Cardiac muscle cell (in vitro differentiated cells and primary cell): ENCODE results near the gene FXYD2. TPM values are rescaled to one million over a fixed set of nuclear protein-coding genes. Genes with fewer than 3 reads are reported as not detected.

Source experiments
- DNase-seq, 2 donors: peaks; one replicate each; pipeline versions ENCODE4 v3.0.0 to v3.0.0-alpha.2; 2010 to 2017; ENCODE audit warnings: low read depth in 1 of 2, low spot score in 1 of 2
- H3K27ac ChIP-seq: fragments of 200-600 bp; sonication (generic); 2 replicates; pipeline ENCODE4 v1.5.1; 2016
- H3K27me3 ChIP-seq: fragments of 200-600 bp; sonication (generic); 2 replicates; pipeline ENCODE4 v1.6.0; 2016; ENCODE audit warnings: control low read depth
- H3K36me3 ChIP-seq: fragments of 200-600 bp; sonication (generic); 2 replicates; pipeline ENCODE4 v1.5.1; 2016; ENCODE audit warnings: control low read depth
- H3K4me1 ChIP-seq: fragments of 200-600 bp; sonication (generic); 2 replicates; pipeline ENCODE4 v1.8.1; 2017; ENCODE audit warnings: low read depth, mild to moderate bottlenecking, mixed run types
- H3K4me3 ChIP-seq: fragments of 200-600 bp; sonication (generic); 2 replicates; pipeline ENCODE4 v1.5.1; 2016; ENCODE audit warnings: mild to moderate bottlenecking
- H3K9me3 ChIP-seq: fragments of 200-600 bp; sonication (generic); 2 replicates; pipeline ENCODE4 v1.5.1; 2017; ENCODE audit warnings: low read depth, mild to moderate bottlenecking, control low read depth
- polyA plus RNA-seq: library from polyadenylated mRNA; unstranded; fragments of >200 nt; fragmentation: Nextera tagmentation; extraction: Ambion mirVana; gene quantifications from 2 replicates; pipeline ENCODE4 v1.2.1, GENCODE V29; 2016
- total RNA-seq: library from RNA; depleted of rRNA; stranded (reverse); fragments of >200 nt; gene quantifications from 2 replicates; pipeline ENCODE4 v1.2.3, GENCODE V29; 2016
- TF ChIP-seq, protein P1 (sequence below): IDR thresholded peaks from 2 replicates; pipeline ENCODE4 v1.5.1; 2012; ENCODE audit warnings: low read depth, mild to moderate bottlenecking, low read length

The FXYD2 gene
- total and polyA plus RNA-seq, 2 experiments from 2014 or later = 2.3 to 2.4 TPM

DNA sequence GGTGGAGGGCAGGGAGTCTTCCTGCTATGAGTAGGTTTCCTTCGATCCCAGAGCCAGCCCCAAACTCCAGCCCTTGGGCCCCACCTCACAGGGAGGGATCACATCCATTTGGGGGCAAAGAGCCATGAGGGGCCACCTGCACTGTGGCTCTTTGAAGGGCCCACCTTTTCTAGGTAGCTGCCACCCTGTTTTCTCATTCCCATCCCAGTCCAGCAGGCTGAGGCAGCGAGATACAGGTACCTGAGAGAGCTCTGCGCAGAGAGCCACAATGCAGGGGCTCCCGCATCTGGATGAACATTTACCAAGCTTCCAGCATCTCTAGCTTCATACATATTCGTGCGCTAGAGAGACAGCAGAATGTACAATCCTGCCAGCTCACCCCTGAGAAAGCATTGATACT, 35.6 kb upstream of the FXYD2 start:
- H3K9me3 ChIP-seq = no peaks in the 10 kb centered on the region
- TF ChIP-seq, protein P1, sequence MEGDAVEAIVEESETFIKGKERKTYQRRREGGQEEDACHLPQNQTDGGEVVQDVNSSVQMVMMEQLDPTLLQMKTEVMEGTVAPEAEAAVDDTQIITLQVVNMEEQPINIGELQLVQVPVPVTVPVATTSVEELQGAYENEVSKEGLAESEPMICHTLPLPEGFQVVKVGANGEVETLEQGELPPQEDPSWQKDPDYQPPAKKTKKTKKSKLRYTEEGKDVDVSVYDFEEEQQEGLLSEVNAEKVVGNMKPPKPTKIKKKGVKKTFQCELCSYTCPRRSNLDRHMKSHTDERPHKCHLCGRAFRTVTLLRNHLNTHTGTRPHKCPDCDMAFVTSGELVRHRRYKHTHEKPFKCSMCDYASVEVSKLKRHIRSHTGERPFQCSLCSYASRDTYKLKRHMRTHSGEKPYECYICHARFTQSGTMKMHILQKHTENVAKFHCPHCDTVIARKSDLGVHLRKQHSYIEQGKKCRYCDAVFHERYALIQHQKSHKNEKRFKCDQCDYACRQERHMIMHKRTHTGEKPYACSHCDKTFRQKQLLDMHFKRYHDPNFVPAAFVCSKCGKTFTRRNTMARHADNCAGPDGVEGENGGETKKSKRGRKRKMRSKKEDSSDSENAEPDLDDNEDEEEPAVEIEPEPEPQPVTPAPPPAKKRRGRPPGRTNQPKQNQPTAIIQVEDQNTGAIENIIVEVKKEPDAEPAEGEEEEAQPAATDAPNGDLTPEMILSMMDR = no peak
- H3K4me3 ChIP-seq = no peak overlapping the region
- H3K27ac ChIP-seq = no peak overlapping the region
- DNase-seq = no peak
- no peaks in the 10 kb centered on the region for H3K27me3 ChIP-seq
- no peaks in the 10 kb centered on the region for H3K36me3 ChIP-seq
- H3K4me1 ChIP-seq = peaks cover 19% of the 10 kb centered on the region

GRCh38 chr11:117859488-117860112, 35.1 kb upstream of the FXYD2 start:
- H3K27me3 ChIP-seq = no peaks in the 10 kb centered on the region
- no peak overlapping the region for H3K4me3 ChIP-seq
- H3K36me3 ChIP-seq = no peaks in the 10 kb centered on the region
- DNase-seq = no peak
- H3K4me1 ChIP-seq = peaks cover 23% of the 10 kb centered on the region
- TF ChIP-seq, protein P1 = no peak
- no peak overlapping the region for H3K27ac ChIP-seq
- H3K9me3 ChIP-seq = no peaks in the 10 kb centered on the region

DNA sequence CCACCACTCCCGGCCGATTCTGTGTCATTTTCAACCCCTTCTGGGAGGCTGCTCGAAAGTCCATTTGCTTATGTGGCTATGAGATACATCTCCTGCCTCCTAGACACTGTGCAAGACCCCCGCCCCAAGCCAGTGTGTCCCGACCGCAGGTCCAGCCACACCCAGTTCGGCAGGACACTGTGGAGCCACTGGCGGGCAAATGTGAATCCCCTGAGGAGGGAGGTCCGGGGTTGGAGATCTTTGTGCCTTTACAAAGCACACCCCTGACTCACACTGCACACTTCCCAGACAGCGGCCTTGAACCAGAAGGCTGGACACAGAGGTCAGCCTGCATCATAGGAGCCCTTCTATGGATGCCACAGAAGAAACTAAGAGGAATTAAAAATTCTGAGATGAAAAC, 34.5 kb upstream of the FXYD2 start:
- TF ChIP-seq, protein P1 = no peak
- H3K27me3 ChIP-seq = no peaks in the 10 kb centered on the region
- no peaks in the 10 kb centered on the region for H3K36me3 ChIP-seq
- H3K4me1 ChIP-seq = peaks cover 23% of the 10 kb centered on the region
- DNase-seq = no peak
- H3K9me3 ChIP-seq = no peaks in the 10 kb centered on the region
- no peak overlapping the region for H3K27ac ChIP-seq
- no peak overlapping the region for H3K4me3 ChIP-seq

GRCh38 chr11:117857734-117858414, 33.3 kb upstream of the FXYD2 start:
- no peaks in the 10 kb centered on the region for H3K27me3 ChIP-seq
- DNase-seq = no peak
- TF ChIP-seq, protein P1 = no peak
- H3K4me1 ChIP-seq = peaks cover 20% of the 10 kb centered on the region
- no peaks in the 10 kb centered on the region for H3K9me3 ChIP-seq
- H3K4me3 ChIP-seq = no peak overlapping the region
- H3K27ac ChIP-seq = no peak overlapping the region
- H3K36me3 ChIP-seq = no peaks in the 10 kb centered on the region

DNA sequence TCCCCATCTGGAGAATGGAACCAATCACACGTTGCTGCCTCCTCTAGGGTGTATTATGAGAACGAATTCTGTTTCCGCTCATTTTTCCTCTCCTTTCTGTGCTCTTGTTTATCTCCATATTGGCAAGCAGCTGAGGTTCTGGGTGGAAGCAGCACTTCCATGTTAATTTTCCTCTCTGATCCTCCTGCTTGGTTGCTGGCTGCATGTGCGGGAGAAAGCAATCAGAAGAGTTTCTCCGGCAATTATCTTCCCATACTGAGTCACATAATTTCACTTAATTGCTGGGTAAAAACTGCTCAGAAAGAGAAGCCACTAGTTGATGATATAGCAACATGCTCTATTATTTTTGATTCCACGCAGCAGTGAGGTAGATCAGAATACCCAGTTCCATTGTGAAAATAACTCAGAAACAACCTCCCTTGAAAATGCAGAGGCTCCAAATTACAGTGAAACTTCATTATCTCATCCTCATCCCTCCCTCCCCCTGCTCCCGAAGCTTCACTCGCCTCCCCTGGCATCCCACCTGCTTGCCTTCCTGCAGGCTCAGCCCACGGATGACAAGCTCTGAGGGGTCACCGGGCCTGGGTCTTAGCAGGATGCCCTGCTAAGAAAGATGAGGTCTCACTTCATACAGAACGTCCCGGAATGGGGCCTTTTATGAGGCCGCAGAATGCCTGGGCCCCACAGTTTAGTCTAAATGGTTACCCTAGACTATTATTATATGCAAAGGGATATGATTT, 31.5 kb upstream of the FXYD2 start:
- H3K27me3 ChIP-seq = no peaks in the 10 kb centered on the region
- no peak overlapping the region for H3K4me3 ChIP-seq
- peaks cover 14% of the 10 kb centered on the region for H3K4me1 ChIP-seq
- TF ChIP-seq, protein P1 = no peak
- no peak for DNase-seq
- no peaks in the 10 kb centered on the region for H3K36me3 ChIP-seq
- no peak overlapping the region for H3K27ac ChIP-seq
- H3K9me3 ChIP-seq = no peaks in the 10 kb centered on the region
